IMR-90 (cell line): ENCODE measurements around the gene CFAP58. TPM values are rescaled to one million over a fixed set of nuclear protein-coding genes. Genes with fewer than 3 reads are reported as not detected.

Experiments used
- ATAC-seq: fragments of 200-7000 bp; cut with Tn5 transposase; 2 replicates; pipeline ENCODE4 v1.9.1; 2020; ENCODE audit warnings: low read depth, mild to moderate bottlenecking, moderate library complexity
- BruUV-seq: library from RNA; stranded (reverse); fragments of 400-500 nt; replicated peaks from 2 replicates; lab custom pipeline; 2021; lab: Mats Ljungman, UMichigan
- CTCF ChIA-PET: fragments of 300-600 bp; formaldehyde crosslinking; extraction: SDS; loops from one replicate; lab custom pipeline; 2021; ENCODE audit warnings: antibody characterized with exemption; lab: Yijun Ruan, JAX
- POLR2A ChIA-PET: fragments of 300-600 bp; sonication (Branson Sonifier 250); formaldehyde crosslinking; loops from one replicate; lab custom pipeline; 2022; ENCODE audit warnings: antibody characterized with exemption; ENCODE audit not compliant: unreplicated experiment; lab: Charles Lee
- DNase-seq: peaks from one replicate; pipeline ENCODE4 v3.0.0; 2013
- H2AFZ ChIP-seq: replicated peaks from 2 replicates; pipeline ENCODE3; 2013; ENCODE audit warnings: low read length, mild to moderate bottlenecking; ENCODE audit not compliant: poor library complexity
- H2AK5ac ChIP-seq: 2 replicates; pipeline ENCODE4 v1.6.1; 2013; ENCODE audit warnings: low read depth, low read length, inconsistent platforms
- H2AK9ac ChIP-seq: replicated peaks from 2 replicates; pipeline ENCODE3; 2013; ENCODE audit warnings: mild to moderate bottlenecking, low read depth, low read length, moderate library complexity; ENCODE audit not compliant: poor library complexity
- H2BK120ac ChIP-seq: 2 replicates; pipeline ENCODE4 v1.6.1; 2013; ENCODE audit warnings: low read depth, low read length, inconsistent platforms
- H2BK15ac ChIP-seq: 3 replicates; pipeline ENCODE4 v1.6.1; 2013; ENCODE audit warnings: low read depth, low read length, inconsistent platforms
- H2BK20ac ChIP-seq: 2 replicates; pipeline ENCODE4 v1.6.1; 2013; ENCODE audit warnings: low read depth, mild to moderate bottlenecking, inconsistent platforms, low read length, moderate library complexity
- H2BK5ac ChIP-seq: 2 replicates; pipeline ENCODE4 v1.6.1; 2013; ENCODE audit warnings: mild to moderate bottlenecking, low read depth, low read length, inconsistent platforms; ENCODE audit not compliant: poor library complexity, severe bottlenecking
- H3K14ac ChIP-seq: replicated peaks from 2 replicates; pipeline ENCODE4 v1.6.1; 2013; ENCODE audit warnings: low read depth, low read length, inconsistent platforms
- H3K18ac ChIP-seq: 2 replicates; pipeline ENCODE4 v1.6.1; 2013; ENCODE audit warnings: low read depth, low read length, control low read depth
- H3K23ac ChIP-seq: 2 replicates; pipeline ENCODE4 v1.6.1; 2013; ENCODE audit warnings: low read depth, low read length, inconsistent platforms
- H3K27ac ChIP-seq: 2 replicates; pipeline ENCODE4 v1.5.1; 2013; ENCODE audit warnings: mild to moderate bottlenecking, control low read depth, low read length; ENCODE audit not compliant: insufficient read depth
- H3K27me3 ChIP-seq: 2 replicates; pipeline ENCODE4 v1.6.1; 2013; ENCODE audit warnings: low read length; ENCODE audit not compliant: control insufficient read depth, insufficient read depth
- H3K36me3 ChIP-seq: 2 replicates; pipeline ENCODE4 v1.6.1; 2013; ENCODE audit warnings: low read length, mixed read lengths; ENCODE audit not compliant: control insufficient read depth, insufficient read depth
- H3K4ac ChIP-seq: 2 replicates; pipeline ENCODE4 v1.6.1; 2013; ENCODE audit warnings: low read depth, low read length, inconsistent platforms
- H3K4me1 ChIP-seq: 2 replicates; pipeline ENCODE4 v1.6.1; 2013; ENCODE audit warnings: low read length, mixed read lengths; ENCODE audit not compliant: control insufficient read depth, insufficient read depth
- H3K4me2 ChIP-seq: 2 replicates; pipeline ENCODE4 v1.6.1; 2013; ENCODE audit warnings: low read depth, mild to moderate bottlenecking, control low read depth, low read length, moderate library complexity
- H3K4me3 ChIP-seq: 2 replicates; pipeline ENCODE4 v1.5.1; 2013; ENCODE audit warnings: low read depth, mild to moderate bottlenecking, control low read depth, low read length, moderate library complexity; ENCODE audit not compliant: insufficient read depth
- H3K56ac ChIP-seq: 2 replicates; pipeline ENCODE4 v1.6.1; 2013; ENCODE audit warnings: low read length, inconsistent platforms; ENCODE audit not compliant: insufficient read depth; ENCODE audit errors: extremely low read depth
- H3K79me1 ChIP-seq, 2 experiments: 2 replicates each; pipeline ENCODE4 v1.6.1; 2013; ENCODE audit warnings: low read length in 2 of 2, inconsistent platforms in 1 of 2, low read depth in 1 of 2
- H3K9ac ChIP-seq: 2 replicates; pipeline ENCODE4 v1.6.1; 2013; ENCODE audit warnings: low read depth, low read length, control low read depth
- H3K9me1 ChIP-seq: 2 replicates; pipeline ENCODE4 v1.6.1; 2013; ENCODE audit warnings: low read length, inconsistent platforms; ENCODE audit not compliant: insufficient read depth
- H3K9me3 ChIP-seq: 2 replicates; pipeline ENCODE4 v1.6.1; 2013; ENCODE audit warnings: low read length; ENCODE audit not compliant: control insufficient read depth, insufficient read depth
- H4K20me1 ChIP-seq: 2 replicates; pipeline ENCODE4 v1.6.1; 2013; ENCODE audit warnings: low read length, inconsistent platforms; ENCODE audit not compliant: insufficient read depth
- H4K5ac ChIP-seq: 2 replicates; pipeline ENCODE4 v1.6.1; 2013; ENCODE audit warnings: mild to moderate bottlenecking, low read depth, low read length, control low read depth
- H4K8ac ChIP-seq, 2 experiments: 2 replicates each; pipeline ENCODE4 v1.6.1; 2013; ENCODE audit warnings: low read depth in 2 of 2, low read length in 2 of 2, control low read depth in 1 of 2, inconsistent platforms in 1 of 2
- H4K91ac ChIP-seq: 2 replicates; pipeline ENCODE4 v1.6.1; 2013; ENCODE audit warnings: low read depth, low read length, inconsistent platforms; ENCODE audit not compliant: insufficient read depth
- RAD21 ChIP-seq: IDR thresholded peaks from 2 replicates; pipeline ENCODE4 v1.6.1; 2012; ENCODE audit warnings: low read length, improper control_type of control experiment
- USF2 ChIP-seq: fragments of 150-350 bp; IDR thresholded peaks from 2 replicates; pipeline ENCODE4 v1.6.1; 2017; ENCODE audit warnings: mild to moderate bottlenecking, antibody characterized with exemption, low read length, low read depth
- WGBS, 2 experiments: methylation state at CpG; one replicate each; pipeline versions ENCODE4 v1.1.5 to v1.1.7; 2013; ENCODE audit warnings: missing lambda C conversion rate in 2 of 2; ENCODE audit not compliant: insufficient read length in 1 of 2; ENCODE audit errors: extremely low coverage in 2 of 2; 5-methylcytosine and 5-hydroxymethylcytosine counted together
- dilution Hi-C: fragments of 300-500 bp; cut with HindIII; formaldehyde crosslinking; loops from one replicate; pipeline ENCODE4 v1.14.3; 2018; ENCODE audit warnings: low sequenced_read_pairs; ENCODE audit not compliant: unreplicated experiment
- in situ Hi-C: fragments of 300-500 bp; cut with MboI; formaldehyde crosslinking; loops from 3 replicates; pipeline ENCODE4 v1.14.3; 2019; ENCODE audit warnings: low sequenced_read_pairs, inconsistent platforms, mixed read lengths
- intact Hi-C: fragments of 100-400 bp; cut with micrococcal nuclease; formaldehyde crosslinking; loops from 2 replicates; pipeline ENCODE4 v1.10.0; 2022
- polyA plus RNA-seq, 3 experiments: library from polyadenylated mRNA; depleted of rRNA; stranded (reverse); fragments of >200 nt; gene quantifications; 2 replicates each; pipeline ENCODE4 v1.2.3, GENCODE V29; 2012; ENCODE audit warnings: low replicate concordance in 1 of 3
- total RNA-seq: library from RNA; depleted of rRNA; stranded (reverse); fragments of >200 nt; gene quantifications from 2 replicates; pipeline ENCODE4 v1.2.3, GENCODE V29; 2012

Gene CFAP58
- total and polyA plus RNA-seq, 2 of the 4 experiments (the other 2 are of a cell fraction) = 0.36 to 0.72 TPM

- TF ChIP-seq USF2 = no peak
These were observed at the start of gene CFAP58 (continued) for GRCh38 chr10:104353325-104354048.

GRCh38 chr10:104304356-104304745, 49.3 kb upstream of the CFAP58 start:
- no CpG with 5 or more reads among the region's 4 CpGs for WGBS, 2 experiments
- ATAC-seq (no peak), DNase-seq (no peak)
- Histone ChIP-seq H3K27ac (no peak overlapping the region), H4K20me1 (peaks cover 9% of the 10 kb centered on the region), H3K56ac (no peak overlapping the region), H2AK9ac (no peak overlapping the region), H3K36me3 (peaks cover 2% of the 10 kb centered on the region; the same call in 1 of the 2 replicates), H3K4ac (no peak overlapping the region), H2BK20ac (no peak overlapping the region), H3K9me1 (peaks cover 25% of the 10 kb centered on the region; the same call in 1 of the 2 replicates), H3K4me2 (no peak overlapping the region), H3K4me3 (no peak overlapping the region), H3K23ac (no peak overlapping the region), H3K4me1 (peaks cover 17% of the 10 kb centered on the region), H3K79me1 (peaks cover 3 to 43% of the 10 kb centered on the region in 2 experiments; a peak in 3 of 4 replicates), H4K8ac (no peak overlapping the region), H3K27me3 (no peaks in the 10 kb centered on the region), H3K18ac (no peak overlapping the region), H2BK15ac (no peak overlapping the region), H2BK5ac (no peak overlapping the region), H3K9me3 (no peaks in the 10 kb centered on the region), H3K9ac (no peak overlapping the region), H2BK120ac (no peak overlapping the region), H4K91ac (no peak overlapping the region), H2AK5ac (peak overlapping the region; percentile 10; the same call in 1 of the 2 replicates), H4K5ac (no peak overlapping the region), H2AFZ (no peak overlapping the region), H3K14ac (no peak overlapping the region)
- dilution Hi-C loops = no loop called here
- ChIA-PET CTCF (no interaction called here), POLR2A (no interaction called here)
- TF ChIP-seq RAD21 = no peak
- intact Hi-C loops = no loop called here
- no TSS peak for BruUV-seq
- in situ Hi-C loops = no loop called here
